ENCODE results near the gene RMP24.

RMP24 gene

GRCh38 chr18:35971661-35972196, 750 bp upstream of the RMP24 start:
- Histone ChIP-seq H3K36me3 (peaks cover 0 to 20% (median under 1%) of the 10 kb centered on the region in 4 donors), H3K4me3 (peak overlapping the region; percentile 72 to 92 (median 88)), H3K4me1 (peaks cover 0 to 26% (median 23%) of the 10 kb centered on the region in 4 donors), H3K27me3 (no peaks in the 10 kb centered on the region), H3K9me3 (no peaks in the 10 kb centered on the region), H3K27ac (peak overlapping the region; percentile 91 to 93 (median 92))
- DNase-seq = no peak
- no peak for TF ChIP-seq CTCF (IDR thresholded peaks at IDR 0.05)
- no peak for TF ChIP-seq EP300 (IDR thresholded peaks at IDR 0.05)
- no peak for TF ChIP-seq POLR2A (IDR thresholded peaks at IDR 0.05)
- 22 to 34% methylated on average over 15 of the region's 15 CpGs for WGBS, 2 donors
- intact Hi-C loops (cut with DNase I) = loop anchor here (2.0 to 10.0 kb wide), 7 partner anchors 96 to 707 kb away; partner anchors contain the start of genes ELP2, GALNT1, INO80C and RPRD1A

- intact Hi-C loops (cut with DNase I) = loop anchor here (2.0 to 10.0 kb wide), 7 partner anchors 94 to 709 kb away; partner anchors contain the start of genes ELP2, GALNT1, INO80C and RPRD1A
- Histone ChIP-seq H3K27ac (peak overlapping the region in 1 of 4 donors; percentile 92), H3K9me3 (no peaks in the 10 kb centered on the region), H3K36me3 (peaks cover 15 to 39% (median 17%) of the 10 kb centered on the region in 4 donors), H3K27me3 (no peaks in the 10 kb centered on the region), H3K4me3 (peak overlapping the region in 1 of 4 donors; percentile 72), H3K4me1 (peaks cover 0 to 26% (median 23%) of the 10 kb centered on the region in 4 donors)
- WGBS, 2 donors = 91 to 93% methylated on average over 12 of the region's 12 CpGs
- TF ChIP-seq CTCF (IDR thresholded peaks at IDR 0.05) (no peak), POLR2A (IDR thresholded peaks at IDR 0.05) (no peak), POLR2AphosphoS5 (IDR thresholded peaks at IDR 0.05) (no peak), EP300 (IDR thresholded peaks at IDR 0.05) (no peak)
- DNase-seq = no peak
Observed at GRCh38 chr18:35973650-35974049, 1.2 kb downstream of the RMP24 start.

- DNase-seq = no peak
- intact Hi-C loops (cut with DNase I) = loop anchor here (5.0 to 10.0 kb wide), 6 partner anchors 93 to 709 kb away; partner anchors contain the start of genes ELP2, GALNT1, RPRD1A and SLC39A6
- no peaks in the 10 kb centered on the region for H3K9me3 ChIP-seq
- no peaks in the 10 kb centered on the region for H3K27me3 ChIP-seq
- 51 to 81% methylated on average over 3 of the region's 3 CpGs for WGBS, 2 donors
- H3K36me3 ChIP-seq = peaks cover 15 to 44% (median 20%) of the 10 kb centered on the region in 4 donors
- TF ChIP-seq POLR2AphosphoS5 (IDR thresholded peaks at IDR 0.05) (no peak), CTCF (IDR thresholded peaks at IDR 0.05) (no peak), POLR2A (IDR thresholded peaks at IDR 0.05) (no peak), EP300 (IDR thresholded peaks at IDR 0.05) (no peak)
- peaks cover 0 to 26% (median 23%) of the 10 kb centered on the region in 4 donors for H3K4me1 ChIP-seq
- no peak overlapping the region for H3K4me3 ChIP-seq
- no peak overlapping the region for H3K27ac ChIP-seq
Observed at GRCh38 chr18:35974181-35974580, 1.7 kb downstream of the RMP24 start.

- H3K27me3 ChIP-seq = no peaks in the 10 kb centered on the region
- DNase-seq = no peak
- TF ChIP-seq POLR2A (IDR thresholded peaks at IDR 0.05) (no peak), EP300 (IDR thresholded peaks at IDR 0.05) (no peak), CTCF (IDR thresholded peaks at IDR 0.05) (no peak), POLR2AphosphoS5 (IDR thresholded peaks at IDR 0.05) (no peak)
- H3K4me1 ChIP-seq = peaks cover 0 to 5% (median 3%) of the 10 kb centered on the region in 4 donors
- H3K36me3 ChIP-seq = peaks cover 15 to 74% (median 27%) of the 10 kb centered on the region in 4 donors
- no peak overlapping the region for H3K4me3 ChIP-seq
- intact Hi-C loops (cut with DNase I) = loop anchor here (10.0 kb wide), 2 partner anchors 634 to 714 kb away; partner anchors contain the start of gene ZNF24
- no peak overlapping the region for H3K27ac ChIP-seq
- H3K9me3 ChIP-seq = no peaks in the 10 kb centered on the region
Observed at GRCh38 chr18:35979112-35979511, 6.6 kb downstream of the RMP24 start.
